Stimulated activated CD8-positive, alpha-beta memory T cell treated with anti-CD3 and anti-CD28 coated beads, Interleukin-12 subunit alpha, Interleukin-12 subunit beta, amount 100 ng/mL, for 24 hours (primary cell): Measurements from ENCODE around the gene MYADML2.
"Not testable (repeated sequence)": the region's sequence is repeated elsewhere in the genome, so short reads cannot be mapped to it uniquely, and the experiment has no call there.

Source experiments
- DNase-seq: peaks from one replicate; pipeline ENCODE4 v3.0.0-alpha.2; 2020; ENCODE audit errors: extremely low read depth

Gene MYADML2

DNA sequence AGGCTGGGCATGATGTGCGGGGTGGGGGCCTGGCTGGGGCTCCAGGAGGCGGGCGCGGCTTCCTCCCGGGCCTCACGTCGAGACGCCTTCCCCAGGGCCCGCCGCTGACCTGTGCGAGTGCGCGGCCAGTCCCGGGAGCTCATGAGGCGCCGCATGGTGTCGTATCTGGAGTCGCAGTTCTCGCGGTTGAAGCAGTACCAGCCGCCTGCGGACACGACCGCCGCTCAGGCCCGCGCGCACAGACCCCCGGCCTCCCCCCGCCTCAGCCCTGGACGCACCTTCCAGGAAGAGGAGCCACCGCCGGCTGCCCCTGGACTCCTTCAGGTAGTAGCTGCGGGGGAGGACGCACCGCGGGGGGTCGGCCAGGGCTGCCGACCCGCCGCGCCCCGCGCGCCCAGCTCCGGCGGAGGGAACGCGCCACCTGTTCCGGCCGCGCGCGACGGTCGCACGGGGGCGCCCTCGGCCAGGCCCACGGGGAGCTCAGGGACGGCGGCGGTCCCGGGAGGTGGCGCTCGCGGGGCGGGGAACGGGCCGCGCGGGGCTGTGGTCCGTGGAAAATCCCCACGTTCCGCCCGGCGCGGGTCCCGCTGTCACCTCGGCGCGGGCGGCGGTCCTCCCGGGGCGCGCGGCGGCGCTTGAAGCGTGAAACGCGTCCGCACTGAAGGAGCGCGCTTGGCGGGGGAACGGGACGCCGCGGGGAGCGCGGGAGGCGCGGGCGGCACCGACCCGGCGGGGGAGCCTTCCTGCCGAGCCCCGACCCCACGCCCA is 12.5 kb upstream of the MYADML2 start:
- DNase-seq: no peak

DNA sequence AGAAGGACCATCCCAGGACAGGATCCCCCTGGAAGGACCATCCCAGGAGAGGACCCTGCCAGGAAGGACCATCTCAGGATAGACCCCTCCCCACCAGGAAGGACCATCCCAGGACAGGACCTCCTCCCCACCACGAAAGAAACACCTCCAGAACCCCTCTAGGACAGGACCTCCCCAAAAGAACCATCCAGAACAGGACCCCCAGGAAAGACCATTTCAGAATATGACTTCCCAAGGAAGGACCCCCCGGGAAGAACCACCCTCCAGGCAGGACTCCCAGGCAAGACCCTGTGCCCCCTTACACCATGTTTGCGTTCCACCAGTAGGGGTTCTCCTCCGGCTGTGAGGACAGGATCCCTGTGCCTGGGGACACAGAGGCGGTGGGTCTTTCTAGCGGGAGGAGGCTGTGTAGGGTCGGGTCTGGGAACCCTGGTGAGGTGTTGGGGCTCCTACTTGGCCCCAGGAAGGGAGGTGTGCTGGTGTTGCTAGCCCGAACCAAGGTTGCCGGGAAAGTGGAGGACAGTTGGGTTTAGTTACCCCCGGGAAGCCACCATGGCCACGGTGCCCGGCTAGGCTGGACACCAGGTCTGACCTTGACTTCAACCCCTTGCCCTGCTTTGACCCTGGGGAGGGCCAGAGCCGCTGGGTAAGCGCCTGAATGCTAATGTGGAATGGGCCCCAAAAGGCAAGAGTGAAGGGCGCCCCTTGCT is 11.8 kb upstream of the MYADML2 start:
- DNase-seq: no peak

DNA sequence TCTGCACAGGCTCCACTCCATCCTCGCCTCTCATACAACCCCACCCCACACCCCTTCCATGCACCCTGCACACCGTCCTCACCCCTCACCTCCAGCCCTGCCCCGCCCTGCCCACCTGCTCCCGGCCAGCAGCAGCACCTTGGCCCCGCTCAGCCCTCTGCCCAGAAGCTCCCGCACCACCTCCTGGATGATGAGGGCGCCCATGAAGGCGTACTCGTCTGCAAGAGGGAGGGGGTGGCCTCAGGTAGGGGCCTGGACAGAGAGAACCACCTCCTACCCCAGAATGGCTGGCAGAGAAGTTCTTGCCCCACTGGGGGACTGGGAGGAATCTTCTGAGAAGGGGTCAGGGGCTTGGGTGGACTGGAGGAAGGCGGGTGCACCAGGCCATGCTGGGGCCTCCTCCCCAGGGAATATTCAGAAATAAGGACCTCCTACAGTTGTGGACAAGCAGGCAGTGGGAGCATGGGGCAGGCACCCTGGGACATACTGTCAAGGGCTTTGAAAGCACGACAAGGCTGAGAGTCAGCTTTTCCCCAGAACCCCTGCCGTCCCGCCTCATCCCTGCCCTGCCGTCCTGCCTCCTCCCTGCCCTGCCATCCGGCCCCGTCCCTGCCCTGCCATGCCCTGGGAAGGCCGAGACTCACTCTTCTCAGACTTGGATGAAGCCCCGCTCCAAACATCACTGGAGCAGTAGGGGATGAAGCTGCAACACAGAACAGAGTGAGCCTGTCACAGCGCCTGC is 10.8 kb upstream of the MYADML2 start:
- DNase-seq: no peak

DNA sequence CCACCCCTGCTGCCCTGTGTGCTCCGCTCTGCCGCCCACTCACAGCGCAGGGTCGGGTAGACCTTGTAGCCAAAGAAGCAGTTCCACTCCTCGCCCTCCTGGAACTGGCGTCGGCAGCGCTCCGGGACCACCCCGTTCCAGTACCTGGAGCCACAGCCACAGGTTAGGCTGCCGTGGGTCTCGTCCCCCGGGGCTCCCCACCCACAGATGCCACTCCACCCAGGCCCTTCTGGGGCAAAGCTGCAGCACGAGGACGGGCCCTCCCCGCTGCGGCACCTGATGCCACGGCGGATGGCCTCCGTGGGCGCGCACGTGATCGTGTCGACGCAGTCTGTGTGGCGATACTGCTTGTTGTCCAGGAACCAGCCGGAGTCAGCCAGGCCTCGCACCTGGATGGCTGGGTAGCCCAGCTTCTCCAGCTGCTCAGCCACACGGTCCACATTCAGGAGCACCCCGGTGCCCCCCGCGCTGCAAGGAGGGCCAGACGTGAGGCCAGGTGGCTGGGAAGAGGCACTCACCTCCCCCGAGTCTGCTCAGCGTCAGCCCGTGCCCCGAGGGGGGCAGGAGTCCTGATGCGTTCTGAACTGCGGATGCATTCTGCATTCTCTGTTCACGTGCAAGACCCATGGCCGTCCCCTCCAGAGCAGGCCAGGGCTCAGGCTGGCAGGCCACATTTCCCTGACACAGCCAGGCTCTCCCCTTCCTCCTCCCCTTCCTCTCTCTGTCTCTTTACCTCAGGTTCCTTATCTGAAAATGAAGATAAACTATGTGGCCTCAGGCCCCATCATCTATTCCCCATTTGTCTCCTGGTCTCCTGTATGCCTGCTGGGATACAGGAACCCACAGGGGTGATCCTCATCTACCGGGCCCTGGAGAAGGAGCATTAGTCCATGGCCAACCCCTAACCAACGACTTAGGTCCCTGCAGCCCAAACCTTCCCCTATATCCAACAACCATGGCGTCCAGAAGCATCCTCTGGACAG is 9.9 kb upstream of the MYADML2 start:
- DNase-seq: no peak

GRCh38 chr17:81955756-81956544 is 8.9 kb upstream of the MYADML2 start:
- DNase-seq: no peak

DNA sequence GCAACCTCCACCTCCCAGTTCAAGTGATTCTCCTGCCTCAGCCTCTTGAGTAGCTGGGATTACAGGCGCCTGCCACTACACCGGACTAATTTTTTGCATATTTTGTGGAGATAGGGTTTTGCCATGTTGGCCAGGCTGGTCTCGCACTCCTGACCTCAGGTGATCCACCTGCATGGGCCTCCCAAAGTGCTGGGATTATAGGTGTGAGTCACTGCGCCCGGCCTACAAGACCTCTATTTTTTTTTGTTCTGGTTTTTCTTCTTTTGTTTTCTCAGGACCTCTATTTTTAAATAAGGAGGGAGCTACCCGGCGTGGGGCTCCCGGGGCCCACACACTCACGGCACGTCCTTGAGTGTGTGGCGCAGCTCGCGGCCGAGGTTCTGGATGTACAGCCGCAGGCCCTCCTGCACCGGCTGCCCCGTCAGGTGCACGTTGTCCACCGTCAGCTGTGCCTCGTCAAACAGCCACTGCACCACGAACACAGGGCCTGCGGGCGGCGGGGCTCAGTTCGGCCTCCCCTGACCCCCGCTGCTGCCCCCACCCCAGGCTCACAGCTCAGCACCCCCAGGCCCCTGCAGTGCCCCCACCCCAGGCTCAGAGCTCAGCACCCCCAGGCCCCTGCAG is 8.1 kb upstream of the MYADML2 start:
- no peak for DNase-seq

DNA sequence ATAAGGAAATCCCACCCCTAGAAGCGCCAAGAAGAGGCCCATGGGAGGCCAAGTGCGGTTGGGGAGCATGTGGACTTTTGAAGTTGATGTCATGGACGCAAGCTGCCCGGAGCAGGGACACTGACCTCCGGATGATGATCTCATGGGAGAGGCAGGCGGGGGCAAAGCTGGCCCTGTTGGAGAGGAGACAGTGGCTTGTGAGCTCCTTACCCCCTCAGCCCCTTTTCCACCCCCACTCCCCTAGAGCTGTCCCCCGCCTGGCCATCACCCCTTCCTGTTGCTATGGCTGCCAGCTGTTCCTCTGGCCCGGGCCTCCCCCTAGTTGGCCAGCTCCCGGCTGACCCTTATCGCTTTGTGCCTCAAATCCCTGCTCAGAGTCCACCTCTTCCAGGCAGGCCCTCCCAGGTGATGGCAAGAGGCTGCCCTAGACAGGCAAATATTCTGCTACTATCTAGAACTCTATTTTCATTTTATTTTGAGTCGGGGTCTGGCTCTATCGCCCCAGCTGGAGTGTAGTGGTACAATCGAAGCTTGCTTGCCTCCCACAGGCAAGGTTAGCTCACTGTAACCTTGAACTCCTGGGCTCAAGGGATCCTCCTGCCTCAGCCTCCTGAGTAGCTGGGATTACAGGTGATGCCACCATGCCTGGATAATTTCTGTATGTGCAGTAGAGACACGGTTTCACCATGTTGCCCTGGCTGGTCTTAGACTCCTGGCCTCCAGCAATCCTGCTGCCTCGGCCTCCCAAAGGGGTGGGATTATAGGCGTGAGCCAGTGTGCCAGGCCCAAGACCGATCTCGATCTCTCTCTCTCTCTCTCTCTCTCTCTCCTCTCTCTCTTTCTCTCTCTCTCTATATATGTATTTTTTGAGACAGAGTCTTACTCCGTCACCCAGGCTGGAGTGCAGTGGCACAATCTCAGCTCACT is 7.4 kb upstream of the MYADML2 start:
- DNase-seq: no peak

DNA sequence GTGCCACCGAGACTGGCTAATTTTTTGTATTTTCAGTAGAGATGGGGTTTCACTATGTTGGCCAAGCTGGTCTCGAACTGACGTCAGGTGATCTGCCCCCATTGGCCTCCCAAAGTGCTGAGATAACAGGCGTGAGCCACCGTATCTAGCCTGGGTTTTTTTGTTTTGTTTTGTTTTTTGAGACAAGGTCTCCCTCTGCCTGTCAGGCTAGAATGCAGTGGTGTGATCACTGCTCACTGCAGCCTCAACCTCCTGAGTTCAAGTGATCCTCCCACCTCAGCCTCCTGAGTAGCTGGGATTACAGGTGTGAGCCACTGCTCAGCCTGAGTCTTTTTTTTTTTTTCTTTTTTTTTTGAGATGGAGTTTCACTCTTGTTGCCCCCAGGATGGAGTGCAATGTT is 6.4 kb upstream of the MYADML2 start:
- not testable (repeated sequence) for DNase-seq

- no peak for DNase-seq
Observed at GRCh38 chr17:81952792-81953228, 5.8 kb upstream of the MYADML2 start.

- DNase-seq: no peak
Observed at GRCh38 chr17:81951785-81952684, 5.0 kb upstream of the MYADML2 start.

DNA sequence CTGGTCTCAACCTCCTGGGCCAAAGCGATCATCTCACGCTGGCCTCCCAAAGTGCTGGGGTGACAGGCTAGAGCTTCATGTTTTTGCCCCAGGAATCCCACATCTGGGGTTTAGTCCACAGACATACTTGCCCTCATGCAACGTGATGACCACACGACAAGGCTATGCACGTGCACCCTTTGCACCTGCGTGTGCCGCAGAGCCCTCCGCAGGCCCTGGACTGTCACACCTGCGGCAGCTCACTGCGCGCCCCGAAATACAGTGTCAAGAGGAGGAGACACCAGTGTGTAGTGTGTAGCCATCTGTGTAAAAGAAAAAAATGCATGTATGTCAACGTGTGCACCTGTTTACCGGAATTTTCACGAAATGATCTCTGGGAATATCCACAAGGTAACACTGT is 3.5 kb upstream of the MYADML2 start:
- DNase-seq: no peak

- no peak for DNase-seq
Observed at GRCh38 chr17:81948635-81949378, 1.8 kb upstream of the MYADML2 start.

DNA sequence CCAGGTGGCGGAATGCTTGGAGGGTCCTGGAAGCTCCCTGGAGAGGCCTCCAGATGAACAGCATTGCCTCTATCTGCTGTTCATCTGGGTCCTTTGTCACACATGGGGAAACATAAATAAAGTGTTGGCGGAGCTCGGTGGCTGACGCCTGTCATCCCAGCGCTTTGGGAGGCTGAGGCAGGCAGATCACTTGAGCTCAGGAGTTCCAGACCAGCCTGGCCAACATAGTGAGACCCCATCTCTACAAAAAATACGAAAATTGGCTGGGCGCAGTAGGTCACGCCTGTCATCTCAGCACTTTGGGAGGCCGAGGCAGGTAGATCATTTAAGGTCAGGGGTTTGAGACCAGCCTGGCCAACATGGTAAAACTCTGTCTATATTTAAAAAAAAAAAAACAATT is 2.2 kb downstream of the MYADML2 start:
- DNase-seq: no peak

DNA sequence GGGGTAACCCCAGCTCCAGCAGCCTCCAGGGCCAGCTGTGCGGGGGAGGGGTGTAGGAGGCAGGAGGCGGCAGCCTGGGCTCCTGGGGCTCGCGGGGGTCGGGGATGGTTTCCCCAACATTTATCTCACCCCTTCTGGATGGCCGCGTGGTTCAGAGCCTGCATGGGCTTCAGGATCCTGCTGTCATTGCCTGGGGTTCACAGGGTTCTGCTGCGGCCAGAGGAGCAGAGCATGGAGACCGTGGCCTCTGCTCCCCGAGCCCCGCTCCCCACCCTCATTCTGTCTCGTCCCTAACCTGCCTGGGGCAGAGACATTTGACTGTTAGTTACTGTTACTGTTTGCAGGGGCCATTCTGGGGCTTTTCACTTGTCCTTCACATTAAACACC is 4.9 kb downstream of the MYADML2 start:
- no peak for DNase-seq

DNA sequence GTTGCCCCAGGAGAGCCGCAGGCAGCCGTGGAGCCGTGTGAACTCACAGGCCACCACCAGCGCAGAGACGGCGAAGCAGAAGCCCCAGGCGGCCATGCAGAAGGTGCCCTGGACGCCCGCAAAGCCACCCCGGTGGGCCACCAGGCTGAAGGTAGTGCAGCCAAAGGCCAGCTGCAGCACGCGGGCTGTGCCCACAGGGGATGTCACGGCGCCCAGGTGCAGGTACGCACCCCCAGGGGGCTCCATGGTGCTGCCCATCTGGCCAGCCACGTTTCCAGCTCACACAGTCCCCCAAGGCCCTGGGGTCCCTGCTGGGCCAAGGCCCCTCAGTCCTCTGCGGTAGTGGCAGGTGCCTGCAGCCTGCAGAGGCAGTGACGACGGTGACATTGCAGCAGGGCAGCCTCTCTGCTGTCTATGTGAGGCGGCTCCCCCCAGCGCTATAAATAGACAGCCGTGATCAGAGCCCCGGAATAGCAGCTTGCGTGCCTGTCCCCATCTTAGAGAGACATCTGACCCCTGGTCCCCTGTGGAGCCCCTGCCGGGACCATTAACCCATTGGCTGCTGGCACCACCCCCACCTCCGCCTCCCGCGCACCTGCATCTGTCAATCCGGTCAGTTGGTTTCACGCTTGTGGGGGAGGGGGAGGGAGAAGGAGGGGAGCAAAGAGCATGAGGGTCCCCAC is 5.4 kb downstream of the MYADML2 start:
- DNase-seq: no peak

DNA sequence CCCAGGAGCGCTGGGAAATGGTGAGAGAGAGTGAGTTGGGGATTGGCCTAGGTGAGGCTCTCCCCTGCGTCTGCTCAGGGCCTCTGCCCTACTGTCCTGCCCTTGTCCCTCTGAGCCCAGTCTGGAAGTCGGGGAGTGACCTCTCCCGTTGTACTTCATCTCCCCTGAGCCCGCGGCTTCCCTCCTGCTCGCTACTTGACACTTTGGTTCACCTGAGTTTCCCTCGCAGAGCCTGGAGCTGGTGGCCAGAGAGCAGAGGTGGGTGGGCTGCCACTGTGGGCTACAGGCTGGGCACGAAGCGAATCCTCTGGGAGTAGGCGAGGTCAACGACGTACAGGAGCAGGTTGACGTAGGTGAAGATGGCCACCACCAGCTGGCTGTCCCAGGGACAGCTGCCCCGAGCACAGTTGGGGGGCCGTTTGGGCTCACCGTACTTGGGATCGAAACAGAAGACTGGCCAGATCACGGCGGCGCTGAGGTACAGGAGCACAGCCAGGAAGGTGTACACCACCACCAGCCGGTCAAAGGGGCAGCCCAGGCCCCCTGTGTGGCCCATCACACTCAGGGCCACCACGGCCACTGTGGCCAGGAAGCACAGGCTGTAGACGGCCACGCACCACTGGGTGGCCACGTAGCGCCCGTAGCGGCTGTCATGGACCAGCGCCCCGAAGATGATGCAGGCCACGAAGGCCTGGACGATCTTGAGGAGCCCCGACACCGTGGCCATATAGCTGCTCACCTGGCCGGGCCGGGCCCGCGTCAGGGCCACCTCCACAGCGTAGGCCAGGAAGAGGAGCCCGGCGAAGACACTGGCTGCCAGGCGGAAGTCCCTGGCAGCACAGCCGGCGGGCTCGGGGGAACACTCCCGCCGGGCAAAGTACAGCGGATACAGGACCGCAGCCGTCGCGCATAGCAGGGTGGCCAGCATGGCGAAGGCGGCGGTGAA is 6.2 kb downstream of the MYADML2 start:
- DNase-seq: no peak
